Central memory CD4-positive, alpha-beta T cell (primary cell): Measurements from ENCODE around the gene MMP11.

Source experiments
- DNase-seq: peaks from one replicate; pipeline ENCODE4 v3.0.0; 2022

MMP11 gene

GRCh38 chr22:23781511-23782183, 9.0 kb downstream of the MMP11 start:
- DNase-seq, result no peak

DNA sequence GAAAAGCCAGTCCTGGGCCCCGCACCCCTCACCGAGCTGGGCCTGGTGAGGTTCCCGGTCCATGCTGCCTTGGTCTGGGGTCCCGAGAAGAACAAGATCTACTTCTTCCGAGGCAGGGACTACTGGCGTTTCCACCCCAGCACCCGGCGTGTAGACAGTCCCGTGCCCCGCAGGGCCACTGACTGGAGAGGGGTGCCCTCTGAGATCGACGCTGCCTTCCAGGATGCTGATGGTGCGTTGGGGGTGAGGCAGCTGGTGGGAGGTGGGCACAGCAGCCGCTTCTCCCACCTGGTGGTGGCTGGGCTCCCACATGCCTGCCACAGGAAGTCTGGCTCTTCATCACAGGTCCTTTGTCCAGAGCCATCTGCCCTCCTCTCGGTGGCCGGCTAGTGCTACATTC, 9.6 kb downstream of the MMP11 start:
- no peak for DNase-seq

- DNase-seq, result no peak
These were observed 10.1 kb downstream of the MMP11 start for GRCh38 chr22:23782703-23783102.

GRCh38 chr22:23783265-23784150, 10.9 kb downstream of the MMP11 start:
- DNase-seq, result no peak

DNA sequence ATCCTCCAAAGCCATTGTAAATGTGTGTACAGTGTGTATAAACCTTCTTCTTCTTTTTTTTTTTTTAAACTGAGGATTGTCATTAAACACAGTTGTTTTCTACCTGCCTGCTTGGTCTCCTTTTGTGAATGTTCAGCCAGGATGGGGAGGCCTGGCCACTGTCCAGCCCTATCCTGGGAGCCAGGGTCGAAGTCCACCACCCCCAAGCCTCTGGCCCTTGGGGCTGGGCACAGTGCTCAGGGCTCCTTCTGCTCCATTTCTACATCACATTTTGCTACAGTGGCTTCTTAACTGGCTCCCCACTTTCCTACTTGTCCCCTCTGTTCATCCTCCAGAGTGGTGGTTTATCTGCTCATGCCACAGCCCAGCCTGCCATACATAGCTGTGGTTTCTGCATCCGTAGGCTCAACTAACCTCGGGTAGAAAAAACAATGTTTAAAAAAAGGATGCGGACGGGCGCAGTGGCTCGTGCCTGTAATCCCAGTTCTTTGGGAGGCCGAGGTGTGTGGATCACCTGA, 11.6 kb downstream of the MMP11 start:
- DNase-seq, result no peak

DNA sequence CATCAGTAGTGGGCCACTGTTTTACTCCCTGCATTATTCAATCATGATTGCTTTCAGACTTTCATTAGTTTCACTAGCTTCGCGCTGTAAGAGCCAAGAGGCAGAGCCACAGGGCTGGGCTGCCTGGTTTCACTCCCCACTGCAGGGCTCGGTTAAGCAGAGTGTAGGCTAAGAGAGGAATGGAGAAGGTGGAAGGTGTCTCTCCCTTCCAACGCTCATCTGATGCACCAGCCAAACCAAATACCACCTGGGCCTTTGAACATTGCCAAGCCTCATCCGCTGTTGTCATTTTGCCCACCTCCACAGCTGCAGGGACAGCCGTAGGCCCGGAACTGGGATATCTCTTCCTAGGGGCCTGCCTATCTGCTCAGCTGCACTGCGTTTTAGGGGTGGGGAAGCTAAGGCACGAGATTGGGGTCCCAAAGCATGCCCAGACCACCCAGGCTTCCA, 13.6 kb downstream of the MMP11 start:
- peak; percentile 17 for DNase-seq

GRCh38 chr22:23786752-23787599, 14.3 kb downstream of the MMP11 start, which contains the start of gene SMARCB1:
Gene SMARCB1 (plus strand): TSS chr22:23786966. CDS start chr22:23787170, 204 bp downstream.
- peak; percentile 84 for DNase-seq

GRCh38 chr22:23787600-23787896, 14.9 kb downstream of the MMP11 start:
- DNase-seq, result no peak

GRCh38 chr22:23787910-23788309, 15.3 kb downstream of the MMP11 start:
- DNase-seq, result no peak

- no peak for DNase-seq
These were observed 16.5 kb downstream of the MMP11 start for GRCh38 chr22:23789121-23789520.

DNA sequence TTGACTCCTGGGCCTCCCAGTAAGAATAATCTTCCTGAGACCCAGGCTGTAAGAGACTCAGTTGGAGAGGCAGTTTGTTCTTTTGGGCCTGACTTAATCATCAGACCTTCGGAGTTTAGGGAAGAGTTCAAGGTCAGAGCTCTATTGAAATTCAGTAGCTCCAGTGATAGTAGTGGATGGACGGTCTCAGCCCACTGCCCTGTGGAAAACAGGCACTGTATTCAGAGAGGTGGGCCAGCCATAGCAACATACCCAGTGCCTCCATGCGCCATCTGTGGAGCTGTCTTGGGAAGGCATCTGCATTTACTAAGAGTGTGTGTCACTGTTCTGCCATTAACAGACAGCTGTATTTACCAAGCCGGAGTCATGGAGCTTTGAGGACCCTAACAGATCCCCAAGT, 17.0 kb downstream of the MMP11 start:
- no peak for DNase-seq

GRCh38 chr22:23790819-23791737, 18.4 kb downstream of the MMP11 start:
- no peak for DNase-seq

- DNase-seq, result no peak
These were observed 19.3 kb downstream of the MMP11 start for GRCh38 chr22:23791738-23792645.

GRCh38 chr22:23793326-23793725, 20.7 kb downstream of the MMP11 start:
- no peak for DNase-seq

- no peak for DNase-seq
These were observed 23.8 kb downstream of the MMP11 start for GRCh38 chr22:23796461-23796860.

DNA sequence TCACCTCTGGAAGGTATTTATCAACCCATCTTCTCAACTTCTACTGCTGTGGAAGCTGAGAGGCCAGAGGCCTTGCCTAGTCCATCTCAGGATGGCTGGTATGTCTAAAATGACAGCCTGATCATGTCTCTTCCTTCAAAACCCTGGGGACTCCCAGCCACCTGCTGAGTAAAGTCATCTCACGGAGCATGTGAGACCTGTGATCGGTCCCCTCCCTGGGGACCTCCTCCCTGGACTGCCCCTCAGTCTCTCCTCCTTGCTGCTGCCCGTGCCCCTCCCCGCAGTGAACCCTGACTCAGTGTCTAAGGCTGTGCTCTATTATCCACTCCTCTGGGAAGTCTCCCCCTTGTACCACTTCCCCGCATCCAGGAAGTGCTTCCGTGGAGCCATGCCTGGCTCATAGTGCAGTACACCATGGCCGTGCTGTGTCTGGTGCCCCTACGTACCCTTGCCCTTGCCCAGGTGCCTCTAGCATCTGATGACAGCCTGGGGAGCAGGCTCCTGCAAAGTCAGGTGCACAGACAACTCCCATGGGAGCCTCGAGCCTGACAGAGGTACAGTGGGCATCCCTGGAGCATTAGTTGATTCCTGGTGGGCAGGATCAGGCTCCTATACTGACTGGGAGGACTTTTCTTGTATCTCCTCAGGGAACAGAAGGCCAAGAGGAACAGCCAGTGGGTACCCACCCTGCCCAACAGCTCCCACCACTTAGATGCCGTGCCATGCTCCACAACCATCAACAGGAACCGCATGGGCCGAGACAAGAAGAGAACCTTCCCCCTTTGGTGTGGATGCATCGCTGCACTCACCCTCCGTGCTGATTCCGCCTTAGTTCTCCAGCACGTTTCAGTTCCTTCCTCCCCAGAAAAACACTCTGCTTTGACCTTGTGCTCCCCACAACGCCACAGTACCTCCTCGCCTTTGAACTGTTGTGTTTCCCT, 27.9 kb downstream of the MMP11 start:
- no peak for DNase-seq

DNA sequence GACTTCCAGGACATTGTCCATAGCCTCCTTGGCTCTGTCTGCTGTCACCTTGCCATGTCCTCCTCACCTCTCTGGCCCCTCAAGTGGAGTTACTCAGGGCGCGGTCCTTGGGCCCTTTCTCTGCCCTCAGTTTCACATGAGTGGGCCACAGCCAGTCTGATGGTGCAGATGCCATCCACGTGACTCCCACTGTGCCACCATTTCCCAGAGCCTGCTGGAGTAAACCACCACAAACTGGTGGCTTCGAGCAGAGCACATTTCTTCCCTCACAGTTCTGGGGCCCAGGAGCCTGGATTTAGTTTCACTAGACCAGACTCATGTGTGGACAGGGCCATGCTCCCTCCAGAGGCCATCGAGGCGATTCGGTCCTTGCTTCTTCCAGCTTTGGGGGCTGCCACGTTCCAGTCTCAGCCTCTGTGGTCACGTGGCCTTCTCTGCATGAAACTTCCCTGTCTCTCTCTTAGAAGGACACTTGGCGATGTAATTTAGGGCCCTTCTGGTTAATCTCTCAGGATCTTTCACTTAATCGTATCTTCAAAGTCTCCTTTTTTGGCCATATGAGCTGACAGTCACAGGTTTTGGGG, 28.7 kb downstream of the MMP11 start:
- DNase-seq, result no peak

DNA sequence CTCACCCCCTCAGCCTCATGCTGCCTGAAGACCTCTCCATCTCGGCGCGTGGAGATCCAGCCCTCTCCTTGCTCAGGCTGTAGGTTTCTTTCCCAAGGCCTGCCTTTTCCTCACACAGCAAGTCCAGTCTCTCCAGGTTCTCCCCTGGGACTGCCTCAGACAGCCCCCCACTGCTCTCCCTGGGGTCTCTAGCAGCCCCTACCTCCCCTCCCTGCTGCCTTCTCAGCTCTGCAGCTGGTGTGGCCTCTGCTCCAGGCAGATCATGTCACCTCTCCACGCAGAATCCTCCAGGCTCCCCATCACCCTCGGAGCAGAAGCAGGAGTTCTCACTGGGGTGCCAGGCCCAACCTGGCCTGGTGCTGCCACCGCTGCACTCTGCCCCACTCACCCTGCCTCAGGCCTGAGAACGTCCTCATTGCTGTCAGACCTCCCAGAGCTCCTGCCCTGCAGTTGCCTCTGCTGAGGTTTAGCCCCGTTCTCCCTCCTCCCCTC, 29.3 kb downstream of the MMP11 start:
- DNase-seq, result no peak
